ENCODE data around the gene IL17RE.
A peak's percentile ranks its signal among the peaks of the same experiment; 100 is the strongest.

IL17RE gene

DNA sequence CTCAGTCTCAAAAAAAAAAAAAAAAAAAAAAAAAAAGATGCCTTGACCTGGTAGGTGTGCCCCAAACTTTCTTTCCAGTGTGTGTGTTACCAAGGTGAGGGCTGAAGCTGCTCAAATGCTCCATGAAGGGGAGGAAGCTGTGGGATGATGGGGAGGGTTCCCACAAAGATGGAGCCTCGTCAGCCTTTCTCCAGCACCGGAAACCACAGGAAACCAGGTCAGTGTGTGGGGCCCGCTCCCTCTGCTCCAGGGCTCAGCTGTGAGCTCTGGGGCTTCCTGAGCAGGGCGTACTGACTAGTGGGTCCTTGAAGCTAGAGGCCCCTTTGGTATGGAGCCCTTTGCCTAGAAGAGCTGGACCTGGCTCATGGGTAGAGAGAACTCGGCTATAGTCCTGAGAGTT lies 681 bp upstream of the IL17RE start:
- TF ChIP-seq ZFP30 (CRISPR knock-in tag; IDR thresholded peaks at IDR 0.05), result no peak
- no peak for TF ChIP-seq BACH2 (CRISPR knock-in tag; IDR thresholded peaks at IDR 0.05; ENCODE audit: borderline replicate concordance)
- no peak for TF ChIP-seq ZFP3 (CRISPR knock-in tag; IDR thresholded peaks at IDR 0.05)
- TF ChIP-seq SNAI2 (CRISPR knock-in tag; IDR thresholded peaks at IDR 0.05), result no peak
- no peak for TF ChIP-seq ZC3H10 (CRISPR knock-in tag; IDR thresholded peaks at IDR 0.05)
- TF ChIP-seq ZNF8 (CRISPR knock-in tag; IDR thresholded peaks at IDR 0.05), result no peak
- TF ChIP-seq, protein P1, sequence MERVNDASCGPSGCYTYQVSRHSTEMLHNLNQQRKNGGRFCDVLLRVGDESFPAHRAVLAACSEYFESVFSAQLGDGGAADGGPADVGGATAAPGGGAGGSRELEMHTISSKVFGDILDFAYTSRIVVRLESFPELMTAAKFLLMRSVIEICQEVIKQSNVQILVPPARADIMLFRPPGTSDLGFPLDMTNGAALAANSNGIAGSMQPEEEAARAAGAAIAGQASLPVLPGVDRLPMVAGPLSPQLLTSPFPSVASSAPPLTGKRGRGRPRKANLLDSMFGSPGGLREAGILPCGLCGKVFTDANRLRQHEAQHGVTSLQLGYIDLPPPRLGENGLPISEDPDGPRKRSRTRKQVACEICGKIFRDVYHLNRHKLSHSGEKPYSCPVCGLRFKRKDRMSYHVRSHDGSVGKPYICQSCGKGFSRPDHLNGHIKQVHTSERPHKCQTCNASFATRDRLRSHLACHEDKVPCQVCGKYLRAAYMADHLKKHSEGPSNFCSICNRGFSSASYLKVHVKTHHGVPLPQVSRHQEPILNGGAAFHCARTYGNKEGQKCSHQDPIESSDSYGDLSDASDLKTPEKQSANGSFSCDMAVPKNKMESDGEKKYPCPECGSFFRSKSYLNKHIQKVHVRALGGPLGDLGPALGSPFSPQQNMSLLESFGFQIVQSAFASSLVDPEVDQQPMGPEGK (CRISPR knock-in tag; IDR thresholded peaks at IDR 0.05; ENCODE audit: borderline replicate concordance), result no peak
- TF ChIP-seq, protein P2, sequence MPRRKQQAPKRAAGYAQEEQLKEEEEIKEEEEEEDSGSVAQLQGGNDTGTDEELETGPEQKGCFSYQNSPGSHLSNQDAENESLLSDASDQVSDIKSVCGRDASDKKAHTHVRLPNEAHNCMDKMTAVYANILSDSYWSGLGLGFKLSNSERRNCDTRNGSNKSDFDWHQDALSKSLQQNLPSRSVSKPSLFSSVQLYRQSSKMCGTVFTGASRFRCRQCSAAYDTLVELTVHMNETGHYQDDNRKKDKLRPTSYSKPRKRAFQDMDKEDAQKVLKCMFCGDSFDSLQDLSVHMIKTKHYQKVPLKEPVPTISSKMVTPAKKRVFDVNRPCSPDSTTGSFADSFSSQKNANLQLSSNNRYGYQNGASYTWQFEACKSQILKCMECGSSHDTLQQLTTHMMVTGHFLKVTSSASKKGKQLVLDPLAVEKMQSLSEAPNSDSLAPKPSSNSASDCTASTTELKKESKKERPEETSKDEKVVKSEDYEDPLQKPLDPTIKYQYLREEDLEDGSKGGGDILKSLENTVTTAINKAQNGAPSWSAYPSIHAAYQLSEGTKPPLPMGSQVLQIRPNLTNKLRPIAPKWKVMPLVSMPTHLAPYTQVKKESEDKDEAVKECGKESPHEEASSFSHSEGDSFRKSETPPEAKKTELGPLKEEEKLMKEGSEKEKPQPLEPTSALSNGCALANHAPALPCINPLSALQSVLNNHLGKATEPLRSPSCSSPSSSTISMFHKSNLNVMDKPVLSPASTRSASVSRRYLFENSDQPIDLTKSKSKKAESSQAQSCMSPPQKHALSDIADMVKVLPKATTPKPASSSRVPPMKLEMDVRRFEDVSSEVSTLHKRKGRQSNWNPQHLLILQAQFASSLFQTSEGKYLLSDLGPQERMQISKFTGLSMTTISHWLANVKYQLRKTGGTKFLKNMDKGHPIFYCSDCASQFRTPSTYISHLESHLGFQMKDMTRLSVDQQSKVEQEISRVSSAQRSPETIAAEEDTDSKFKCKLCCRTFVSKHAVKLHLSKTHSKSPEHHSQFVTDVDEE (CRISPR knock-in tag; IDR thresholded peaks at IDR 0.05), result no peak
- TF ChIP-seq ZNF70 (CRISPR knock-in tag; IDR thresholded peaks at IDR 0.05), result no peak
- TF ChIP-seq RARB (CRISPR knock-in tag; IDR thresholded peaks at IDR 0.05), result no peak
- no peak for TF ChIP-seq CSDC2 (CRISPR knock-in tag; IDR thresholded peaks at IDR 0.05)
- no peak for TF ChIP-seq ESRRG (CRISPR knock-in tag; IDR thresholded peaks at IDR 0.05)
- TF ChIP-seq ISL1 (CRISPR knock-in tag; IDR thresholded peaks at IDR 0.05), result no peak
- TF ChIP-seq OSR1 (CRISPR knock-in tag; IDR thresholded peaks at IDR 0.05), result no peak
- ATAC-seq, result no peak

DNA sequence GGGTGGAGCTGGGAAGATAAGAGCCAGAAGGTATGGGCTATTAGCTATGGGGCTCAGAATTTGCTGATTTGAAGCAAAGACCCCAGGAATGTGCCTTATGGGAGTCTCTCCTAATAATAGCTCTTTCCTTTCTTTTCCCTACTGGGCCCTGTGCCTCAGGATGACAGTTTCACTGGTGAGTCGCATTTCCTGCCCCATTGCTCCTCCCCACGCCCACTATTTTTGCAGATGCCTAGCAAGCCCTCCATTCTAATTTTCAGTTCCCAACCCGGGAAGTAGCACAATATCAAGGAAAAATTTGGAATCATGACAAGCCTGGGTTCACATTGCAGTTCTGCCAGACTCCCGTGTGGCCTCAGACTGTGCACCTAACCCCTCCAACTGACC lies 583 bp downstream of the IL17RE start:
- peak; percentile 72 for ATAC-seq

DNA sequence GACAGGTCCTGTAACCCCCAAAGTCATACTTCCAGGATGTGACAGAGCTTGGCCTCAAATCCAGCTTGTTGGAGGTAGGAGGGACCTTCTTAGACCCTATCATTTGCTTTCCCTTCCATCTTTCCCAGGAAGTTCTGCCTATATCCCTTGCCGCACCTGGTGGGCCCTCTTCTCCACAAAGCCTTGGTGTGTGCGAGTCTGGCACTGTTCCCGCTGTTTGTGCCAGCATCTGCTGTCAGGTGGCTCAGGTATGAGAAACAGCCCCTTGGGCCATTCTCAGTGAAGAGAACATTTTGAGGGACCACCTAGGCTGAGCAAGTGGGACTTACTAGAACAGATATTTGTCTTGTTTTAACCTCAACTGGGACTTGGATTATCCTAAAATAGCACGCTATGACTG lies 1.3 kb downstream of the IL17RE start:
- no peak for ATAC-seq
- no peak for TF ChIP-seq ZC3H10 (CRISPR knock-in tag; IDR thresholded peaks at IDR 0.05)
- no peak for TF ChIP-seq TCF4 (CRISPR knock-in tag; IDR thresholded peaks at IDR 0.05; ENCODE audit: borderline replicate concordance)

More for the DNA sequence above, 583 bp downstream of the IL17RE start:
- TF ChIP-seq ZNF8 (CRISPR knock-in tag; IDR thresholded peaks at IDR 0.05) (no peak), ZC3H10 (CRISPR knock-in tag; IDR thresholded peaks at IDR 0.05) (no peak), PPARA (CRISPR knock-in tag; IDR thresholded peaks at IDR 0.05; ENCODE audit: borderline replicate concordance) (no peak), CSDC2 (CRISPR knock-in tag; IDR thresholded peaks at IDR 0.05) (no peak), ZNF565 (CRISPR knock-in tag; conservative IDR thresholded peaks at IDR 0.05; ENCODE audit: low read depth) (no peak), BACH2 (CRISPR knock-in tag; IDR thresholded peaks at IDR 0.05; ENCODE audit: borderline replicate concordance) (no peak), TCF4 (CRISPR knock-in tag; IDR thresholded peaks at IDR 0.05; ENCODE audit: borderline replicate concordance) (no peak), ISL1 (CRISPR knock-in tag; IDR thresholded peaks at IDR 0.05) (no peak), ZNF70 (CRISPR knock-in tag; IDR thresholded peaks at IDR 0.05) (no peak), SNAI2 (CRISPR knock-in tag; IDR thresholded peaks at IDR 0.05) (no peak), RARB (CRISPR knock-in tag; IDR thresholded peaks at IDR 0.05) (no peak), ZFP3 (CRISPR knock-in tag; IDR thresholded peaks at IDR 0.05) (no peak)
- TF ChIP-seq, protein P3, sequence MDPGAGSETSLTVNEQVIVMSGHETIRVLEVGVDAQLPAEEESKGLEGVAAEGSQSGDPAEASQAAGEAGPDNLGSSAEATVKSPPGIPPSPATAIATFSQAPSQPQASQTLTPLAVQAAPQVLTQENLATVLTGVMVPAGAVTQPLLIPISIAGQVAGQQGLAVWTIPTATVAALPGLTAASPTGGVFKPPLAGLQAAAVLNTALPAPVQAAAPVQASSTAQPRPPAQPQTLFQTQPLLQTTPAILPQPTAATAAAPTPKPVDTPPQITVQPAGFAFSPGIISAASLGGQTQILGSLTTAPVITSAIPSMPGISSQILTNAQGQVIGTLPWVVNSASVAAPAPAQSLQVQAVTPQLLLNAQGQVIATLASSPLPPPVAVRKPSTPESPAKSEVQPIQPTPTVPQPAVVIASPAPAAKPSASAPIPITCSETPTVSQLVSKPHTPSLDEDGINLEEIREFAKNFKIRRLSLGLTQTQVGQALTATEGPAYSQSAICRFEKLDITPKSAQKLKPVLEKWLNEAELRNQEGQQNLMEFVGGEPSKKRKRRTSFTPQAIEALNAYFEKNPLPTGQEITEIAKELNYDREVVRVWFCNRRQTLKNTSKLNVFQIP (CRISPR knock-in tag; IDR thresholded peaks at IDR 0.05; ENCODE audit: borderline replicate concordance, low read depth), result no peak
- TF ChIP-seq, protein P2 (CRISPR knock-in tag; IDR thresholded peaks at IDR 0.05), result no peak

DNA sequence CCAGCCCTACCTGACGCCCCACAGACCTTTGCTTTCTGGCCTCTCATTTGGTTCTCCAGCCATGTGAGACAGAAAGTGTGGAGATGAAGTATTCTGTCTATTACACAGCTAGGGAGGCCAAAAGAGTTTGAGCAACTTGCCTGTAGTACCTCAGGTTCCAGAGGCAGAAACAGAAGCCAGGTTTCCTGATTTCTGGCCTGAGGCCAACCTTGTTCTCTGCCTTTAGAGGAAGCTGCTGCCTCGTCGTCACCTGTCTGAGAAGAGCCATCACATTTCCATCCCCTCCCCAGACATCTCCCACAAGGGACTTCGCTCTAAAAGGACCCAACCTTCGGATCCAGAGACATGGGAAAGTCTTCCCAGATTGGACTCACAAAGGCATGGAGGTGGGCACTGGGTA lies 3.8 kb downstream of the IL17RE start:
- no peak for ATAC-seq
- TF ChIP-seq, protein P4, sequence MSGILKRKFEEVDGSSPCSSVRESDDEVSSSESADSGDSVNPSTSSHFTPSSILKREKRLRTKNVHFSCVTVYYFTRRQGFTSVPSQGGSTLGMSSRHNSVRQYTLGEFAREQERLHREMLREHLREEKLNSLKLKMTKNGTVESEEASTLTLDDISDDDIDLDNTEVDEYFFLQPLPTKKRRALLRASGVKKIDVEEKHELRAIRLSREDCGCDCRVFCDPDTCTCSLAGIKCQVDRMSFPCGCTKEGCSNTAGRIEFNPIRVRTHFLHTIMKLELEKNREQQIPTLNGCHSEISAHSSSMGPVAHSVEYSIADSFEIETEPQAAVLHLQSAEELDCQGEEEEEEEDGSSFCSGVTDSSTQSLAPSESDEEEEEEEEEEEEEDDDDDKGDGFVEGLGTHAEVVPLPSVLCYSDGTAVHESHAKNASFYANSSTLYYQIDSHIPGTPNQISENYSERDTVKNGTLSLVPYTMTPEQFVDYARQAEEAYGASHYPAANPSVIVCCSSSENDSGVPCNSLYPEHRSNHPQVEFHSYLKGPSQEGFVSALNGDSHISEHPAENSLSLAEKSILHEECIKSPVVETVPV (CRISPR knock-in tag; IDR thresholded peaks at IDR 0.05), result no peak
- TF ChIP-seq ZNF565 (CRISPR knock-in tag; conservative IDR thresholded peaks at IDR 0.05; ENCODE audit: low read depth) (no peak), OSR1 (CRISPR knock-in tag; IDR thresholded peaks at IDR 0.05) (no peak), PPARA (CRISPR knock-in tag; IDR thresholded peaks at IDR 0.05; ENCODE audit: borderline replicate concordance) (no peak), GLIS3 (CRISPR knock-in tag; IDR thresholded peaks at IDR 0.05) (no peak), RARB (CRISPR knock-in tag; IDR thresholded peaks at IDR 0.05) (no peak), ZNF8 (CRISPR knock-in tag; IDR thresholded peaks at IDR 0.05) (no peak), CSDC2 (CRISPR knock-in tag; IDR thresholded peaks at IDR 0.05) (no peak), SNAI2 (CRISPR knock-in tag; IDR thresholded peaks at IDR 0.05) (no peak), ZFP30 (CRISPR knock-in tag; IDR thresholded peaks at IDR 0.05) (no peak), TOX (CRISPR knock-in tag; IDR thresholded peaks at IDR 0.05; ENCODE audit: borderline replicate concordance) (no peak)
- TF ChIP-seq, protein P1 (CRISPR knock-in tag; IDR thresholded peaks at IDR 0.05; ENCODE audit: borderline replicate concordance), result no peak
